ENCODE measurements around the gene CTSH. TPM values are rescaled to one million over a fixed set of nuclear protein-coding genes. Genes with fewer than 3 reads are reported as not detected.

CTSH gene
- 100 to 1,000 TPM; 120 to 123 TPM for total RNA-seq

GRCh38 chr15:78944669-78945407, at the start of gene CTSH:
CTSH (minus strand) TSS chr15:78945046; CDS start chr15:78944981, 65 bp downstream.

GRCh38 chr15:78872155-78872971, 72.5 kb downstream of the CTSH start, which contains the start of gene MORF4L1:
MORF4L1 (plus strand) TSS chr15:78872890; CDS start chr15:78873018, 128 bp downstream.

Other genes starting within 250 kb of the CTSH start
- not detected for gene ADAMTS7, start 133.6 kb downstream of the CTSH start, total RNA-seq
- 100 to 1,000 TPM; 229 to 240 TPM for gene MORF4L1, start 72.2 kb downstream of the CTSH start, total RNA-seq
- gene RASGRF1, start 145.7 kb upstream of the CTSH start, total RNA-seq, result not detected